Caco-2 (cell line): ENCODE data around the gene NOL12. TPM values are rescaled to one million over a fixed set of nuclear protein-coding genes. Genes with fewer than 3 reads are reported as not detected.

ENCODE experiments used
- BruUV-seq: library from RNA; stranded (reverse); fragments of 400-500 nt; replicated peaks from 2 replicates; lab custom pipeline; 2021; lab: Mats Ljungman, UMichigan
- CTCF ChIA-PET: fragments of 300-600 bp; sonication (Branson Sonifier 250); formaldehyde crosslinking; loops from one replicate; lab custom pipeline; 2022; ENCODE audit warnings: antibody characterized with exemption; lab: Charles Lee
- POLR2A ChIA-PET: fragments of 300-600 bp; sonication (Branson Sonifier 250); formaldehyde crosslinking; loops from one replicate; lab custom pipeline; 2022; ENCODE audit warnings: antibody characterized with exemption; lab: Charles Lee
- DNase-seq, 2 experiments: peaks; one replicate each; pipeline versions ENCODE4 v3.0.0 to v3.0.0-alpha.2; 2020 to 2022
- H3K27me3 ChIP-seq: replicated peaks from 2 replicates; pipeline ENCODE4 v1.6.0; 2011; ENCODE audit warnings: low read length; ENCODE audit not compliant: control insufficient read depth, insufficient read depth
- H3K36me3 ChIP-seq: 2 replicates; pipeline ENCODE4 v1.5.1; 2011; ENCODE audit warnings: low read length; ENCODE audit not compliant: control insufficient read depth, insufficient read depth
- H3K4me1 ChIP-seq: fragments of 250-450 bp; sonication (Bioruptor Pico); 2 replicates; pipeline ENCODE4 v1.5.1; 2020; ENCODE audit warnings: mild to moderate bottlenecking
- H3K4me3 ChIP-seq: 2 replicates; pipeline ENCODE4 v1.5.1; 2011; ENCODE audit warnings: low read depth, mild to moderate bottlenecking, control low read depth, low read length
- H3K9me3 ChIP-seq: fragments of 250-450 bp; sonication (Bioruptor Pico); 2 replicates; pipeline ENCODE4 v1.5.1; 2020; ENCODE audit warnings: mild to moderate bottlenecking, moderate library complexity
- H3K27ac Mint-ChIP-seq: one replicate; pipeline ENCODE4 v1.8.0; 2022; ENCODE audit warnings: mixed read lengths; ENCODE audit not compliant: unreplicated experiment
- H3K27me3 Mint-ChIP-seq: one replicate; pipeline ENCODE4 v1.8.0; 2022; ENCODE audit warnings: mixed read lengths; ENCODE audit not compliant: insufficient read depth, unreplicated experiment
- H3K36me3 Mint-ChIP-seq: one replicate; pipeline ENCODE4 v1.8.0; 2022; ENCODE audit warnings: mild to moderate bottlenecking, mixed read lengths; ENCODE audit not compliant: insufficient read depth, unreplicated experiment
- H3K4me1 Mint-ChIP-seq: one replicate; pipeline ENCODE4 v1.8.0; 2022; ENCODE audit warnings: low read depth, mixed read lengths; ENCODE audit not compliant: unreplicated experiment
- H3K4me3 Mint-ChIP-seq: one replicate; pipeline ENCODE4 v1.8.0; 2022; ENCODE audit warnings: mild to moderate bottlenecking, moderate library complexity, mixed read lengths; ENCODE audit not compliant: unreplicated experiment
- H3K9me3 Mint-ChIP-seq: one replicate; pipeline ENCODE4 v1.8.0; 2022; ENCODE audit warnings: mixed read lengths; ENCODE audit not compliant: unreplicated experiment
- intact Hi-C: fragments of 100-400 bp; cut with micrococcal nuclease; formaldehyde crosslinking; loops from one replicate; pipeline ENCODE4 v1.10.0; 2022; ENCODE audit not compliant: unreplicated experiment
- total RNA-seq: library from RNA; stranded (reverse); gene quantifications from 2 replicates; pipeline ENCODE4 v1.2.3, GENCODE V29; 2022
- TF ChIP-seq, protein P1 (sequence below), 2 experiments: fragments of 200-600 bp in 1 of 2; IDR thresholded peaks; 1 replicate in 1 of 2; 2 replicates in 1 of 2; pipeline versions ENCODE4 v1.5.1 to v1.8.0; 2011 to 2022; ENCODE audit warnings: antibody characterized with exemption in 1 of 2, control low read depth in 1 of 2, inconsistent platforms in 1 of 2, low read depth in 1 of 2, low read length in 1 of 2, mild to moderate bottlenecking in 1 of 2, moderate library complexity in 1 of 2; ENCODE audit not compliant: insufficient read depth in 1 of 2, severe bottlenecking in 1 of 2, unreplicated experiment in 1 of 2

Gene NOL12
- total RNA-seq, 1 experiment from 2014 or later = 20.2 TPM

DNA sequence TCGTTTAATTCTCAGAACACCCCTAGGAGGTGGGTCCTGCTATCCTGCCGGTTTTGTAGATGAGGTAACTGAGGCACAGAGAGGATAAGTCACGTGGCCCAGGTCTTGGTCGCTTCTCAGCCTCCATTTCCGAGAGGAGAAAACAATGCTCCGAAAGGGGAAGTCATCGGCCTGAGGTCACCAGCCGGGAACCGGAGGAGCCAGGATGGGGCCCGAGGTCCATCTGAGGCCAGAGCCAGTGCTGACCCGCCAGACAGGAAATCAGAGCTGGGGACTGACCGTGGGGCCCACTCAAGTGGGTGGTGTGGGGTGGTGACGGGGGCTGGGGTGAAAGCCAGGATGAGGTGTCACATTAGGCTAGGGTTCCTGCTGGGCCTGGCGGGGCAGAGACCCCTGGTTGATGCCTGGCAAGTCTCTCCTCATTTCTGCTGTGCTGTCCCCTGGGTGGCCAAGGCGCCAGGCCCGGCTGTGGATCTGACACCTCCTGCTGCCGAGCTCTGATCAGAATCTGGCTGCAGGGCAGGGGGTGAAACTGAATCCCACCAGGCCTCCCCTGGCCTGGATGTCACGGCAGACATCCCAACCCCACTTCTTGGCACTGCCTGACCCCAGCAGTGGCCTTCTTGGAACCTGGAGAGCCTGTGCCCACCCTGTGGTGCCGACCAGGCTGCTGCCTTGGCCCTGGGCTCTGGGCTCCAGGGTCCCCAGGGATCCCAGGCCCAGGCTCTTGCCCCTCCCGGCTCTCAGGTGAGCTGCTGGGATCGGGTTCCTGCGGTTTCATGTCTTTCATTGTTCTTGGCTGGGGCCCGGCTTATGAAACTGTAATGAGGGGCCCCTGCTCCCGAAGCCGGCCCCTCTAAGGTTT lies 22.7 kb downstream of the NOL12 start:
- H3K4me1 ChIP-seq = no peaks in the 10 kb centered on the region
- TF ChIP-seq, protein P1, sequence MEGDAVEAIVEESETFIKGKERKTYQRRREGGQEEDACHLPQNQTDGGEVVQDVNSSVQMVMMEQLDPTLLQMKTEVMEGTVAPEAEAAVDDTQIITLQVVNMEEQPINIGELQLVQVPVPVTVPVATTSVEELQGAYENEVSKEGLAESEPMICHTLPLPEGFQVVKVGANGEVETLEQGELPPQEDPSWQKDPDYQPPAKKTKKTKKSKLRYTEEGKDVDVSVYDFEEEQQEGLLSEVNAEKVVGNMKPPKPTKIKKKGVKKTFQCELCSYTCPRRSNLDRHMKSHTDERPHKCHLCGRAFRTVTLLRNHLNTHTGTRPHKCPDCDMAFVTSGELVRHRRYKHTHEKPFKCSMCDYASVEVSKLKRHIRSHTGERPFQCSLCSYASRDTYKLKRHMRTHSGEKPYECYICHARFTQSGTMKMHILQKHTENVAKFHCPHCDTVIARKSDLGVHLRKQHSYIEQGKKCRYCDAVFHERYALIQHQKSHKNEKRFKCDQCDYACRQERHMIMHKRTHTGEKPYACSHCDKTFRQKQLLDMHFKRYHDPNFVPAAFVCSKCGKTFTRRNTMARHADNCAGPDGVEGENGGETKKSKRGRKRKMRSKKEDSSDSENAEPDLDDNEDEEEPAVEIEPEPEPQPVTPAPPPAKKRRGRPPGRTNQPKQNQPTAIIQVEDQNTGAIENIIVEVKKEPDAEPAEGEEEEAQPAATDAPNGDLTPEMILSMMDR (IDR thresholded peaks at IDR 0.05; ENCODE audit: insufficient read depth in 1 of 2, low read depth in 1 of 2, low read length in 1 of 2, severe bottlenecking in 1 of 2, unreplicated experiment in 1 of 2) = no peak
- no peak overlapping the region for H3K27ac Mint-ChIP-seq
- no peaks in the 10 kb centered on the region for H3K9me3 ChIP-seq
- H3K36me3 ChIP-seq = no peaks in the 10 kb centered on the region
- no peaks in the 10 kb centered on the region for H3K27me3 ChIP-seq
- H3K4me3 ChIP-seq = no peak overlapping the region
- H3K36me3 Mint-ChIP-seq = no peaks in the 10 kb centered on the region
- intact Hi-C loops = no loop called here
- no peaks in the 10 kb centered on the region for H3K9me3 Mint-ChIP-seq
- H3K4me3 Mint-ChIP-seq = no peak overlapping the region
- ChIA-PET POLR2A (no interaction called here), CTCF (no interaction called here)
- no peak for DNase-seq
- H3K4me1 Mint-ChIP-seq = no peaks in the 10 kb centered on the region
- no peaks in the 10 kb centered on the region for H3K27me3 Mint-ChIP-seq
- BruUV-seq = no TSS peak

DNA sequence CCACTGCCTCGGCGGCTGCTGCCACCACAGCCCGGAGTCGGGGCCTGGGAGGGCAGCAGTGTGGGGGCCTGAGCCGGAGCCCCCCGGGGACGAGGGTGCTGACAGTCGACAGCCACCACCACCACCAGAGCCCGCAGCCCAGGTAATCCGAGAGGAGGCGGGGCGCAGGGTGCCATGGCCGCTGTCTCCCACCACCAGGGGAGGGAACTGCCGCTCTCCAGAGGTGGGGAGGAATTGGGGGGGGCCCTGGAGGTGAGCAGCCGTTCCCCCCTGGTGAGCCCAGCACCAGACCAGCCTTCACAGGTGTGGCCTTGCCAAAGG lies 23.3 kb downstream of the NOL12 start:
- H3K9me3 Mint-ChIP-seq = no peaks in the 10 kb centered on the region
- ChIA-PET POLR2A (no interaction called here), CTCF (no interaction called here)
- Histone ChIP-seq H3K36me3 (no peaks in the 10 kb centered on the region), H3K4me3 (no peak overlapping the region), H3K27me3 (no peaks in the 10 kb centered on the region), H3K4me1 (no peaks in the 10 kb centered on the region), H3K9me3 (no peaks in the 10 kb centered on the region)
- TF ChIP-seq, protein P1 (IDR thresholded peaks at IDR 0.05; ENCODE audit: insufficient read depth in 1 of 2, low read depth in 1 of 2, low read length in 1 of 2, severe bottlenecking in 1 of 2, unreplicated experiment in 1 of 2) = no peak
- no TSS peak for BruUV-seq
- intact Hi-C loops = no loop called here
- no peak for DNase-seq
- H3K27ac Mint-ChIP-seq = no peak overlapping the region
- H3K4me1 Mint-ChIP-seq = no peaks in the 10 kb centered on the region
- no peak overlapping the region for H3K4me3 Mint-ChIP-seq
- H3K36me3 Mint-ChIP-seq = no peaks in the 10 kb centered on the region
- H3K27me3 Mint-ChIP-seq = no peaks in the 10 kb centered on the region

DNA sequence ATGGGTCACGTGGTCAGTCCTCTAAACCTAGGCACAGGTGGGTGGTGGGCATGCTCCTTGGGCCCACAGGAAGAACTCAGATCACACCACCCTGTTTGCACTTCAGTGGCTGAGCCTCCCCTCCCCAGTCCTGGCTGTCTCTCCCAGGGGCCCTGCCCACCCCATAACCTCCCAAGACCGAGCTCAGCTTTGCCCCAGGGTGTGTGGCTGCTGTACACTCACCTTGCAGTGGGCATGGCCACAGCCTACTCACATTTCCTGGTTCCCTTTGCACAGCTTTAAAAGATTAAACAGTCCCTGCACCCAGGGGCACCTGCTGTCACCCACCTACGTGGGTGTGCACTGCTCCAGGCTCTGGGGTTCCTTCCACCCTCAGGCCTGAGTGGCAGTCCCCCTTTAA lies 24.5 kb downstream of the NOL12 start:
- ChIA-PET CTCF (no interaction called here), POLR2A (no interaction called here)
- intact Hi-C loops = no loop called here
- no peaks in the 10 kb centered on the region for H3K9me3 ChIP-seq
- BruUV-seq = no TSS peak
- TF ChIP-seq, protein P1 (IDR thresholded peaks at IDR 0.05; ENCODE audit: insufficient read depth in 1 of 2, low read depth in 1 of 2, low read length in 1 of 2, severe bottlenecking in 1 of 2, unreplicated experiment in 1 of 2) = no peak
- no peaks in the 10 kb centered on the region for H3K4me1 ChIP-seq
- no peaks in the 10 kb centered on the region for H3K27me3 Mint-ChIP-seq
- no peak overlapping the region for H3K4me3 ChIP-seq
- no peaks in the 10 kb centered on the region for H3K36me3 Mint-ChIP-seq
- no peaks in the 10 kb centered on the region for H3K27me3 ChIP-seq
- no peak for DNase-seq
- no peaks in the 10 kb centered on the region for H3K4me1 Mint-ChIP-seq
- H3K4me3 Mint-ChIP-seq = no peak overlapping the region
- H3K27ac Mint-ChIP-seq = no peak overlapping the region
- no peaks in the 10 kb centered on the region for H3K9me3 Mint-ChIP-seq
- H3K36me3 ChIP-seq = no peaks in the 10 kb centered on the region
